Measurements from ENCODE around the gene DOCK9.

- TF ChIP-seq POLR2A (IDR thresholded peaks at IDR 0.05), result no peak
- TF ChIP-seq CTCF (IDR thresholded peaks at IDR 0.05), result no peak
Measured at GRCh38 chr13:98939660-98940191, 38.1 kb downstream of the DOCK9 start.

Measured in uterus (tissue), 2 donors.